IPS DF 4.7 (cell line): ENCODE data around the gene UBQLN3.

Experiments used
- DNase-seq: peaks from one replicate; pipeline ENCODE4 v3.0.0-alpha.2; 2013; ENCODE audit warnings: low spot score; ENCODE audit errors: extremely low read depth

Gene UBQLN3

DNA sequence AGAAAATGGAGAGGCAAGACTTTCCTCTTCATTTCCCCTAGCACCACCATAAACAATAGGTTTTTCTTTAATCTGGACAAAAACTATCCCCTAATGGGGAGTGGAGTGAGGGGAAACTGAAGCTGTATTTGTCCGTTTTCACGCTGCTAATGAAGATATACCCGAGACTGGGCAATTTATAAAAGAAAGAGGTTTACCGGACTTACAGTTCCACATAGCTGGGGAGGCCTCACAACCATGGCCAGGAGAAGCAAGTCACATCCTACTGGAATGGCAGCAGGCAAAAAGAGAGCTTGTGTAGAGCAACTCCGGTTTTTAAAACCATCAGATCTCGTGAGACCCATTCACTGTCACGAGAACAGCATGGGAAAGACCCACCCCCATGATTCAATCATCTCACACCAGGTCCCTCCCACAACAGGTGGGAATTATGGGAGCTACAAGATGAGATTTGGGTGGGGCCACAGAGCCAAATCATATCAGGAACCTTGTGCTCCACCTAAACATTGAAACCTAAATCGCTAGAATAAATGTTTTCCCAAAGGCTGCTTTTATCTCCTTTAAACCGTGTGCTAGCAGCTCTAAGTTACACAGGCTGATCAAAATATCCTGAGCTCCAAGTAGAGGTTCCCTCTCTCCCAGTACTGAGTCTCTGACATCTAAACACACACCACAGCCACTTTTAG is 4.3 kb downstream of the UBQLN3 start:
- no peak for DNase-seq

- no peak for DNase-seq
These were observed 5.3 kb downstream of the UBQLN3 start for GRCh38 chr11:5504403-5504921.

- DNase-seq: no peak
These were observed 9.4 kb downstream of the UBQLN3 start for GRCh38 chr11:5500393-5500801.

DNA sequence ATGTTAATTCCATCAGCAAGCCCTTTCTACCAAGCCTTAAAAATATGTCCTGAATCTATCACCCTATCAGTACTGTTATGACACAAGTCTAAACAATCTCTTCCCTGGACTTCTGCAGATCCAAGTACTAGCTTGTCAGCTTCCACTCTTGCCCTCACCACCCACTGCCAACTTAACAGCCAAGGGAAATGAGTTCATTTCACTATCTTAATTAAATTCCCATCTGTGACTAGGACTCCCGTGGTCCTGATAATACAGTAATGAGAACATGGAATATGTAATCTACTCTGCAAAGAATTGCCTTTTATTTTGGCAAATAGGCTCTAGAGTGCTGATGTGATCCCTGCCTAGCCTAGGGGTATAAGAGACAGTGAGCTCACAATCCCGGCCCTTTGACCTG is 10.1 kb downstream of the UBQLN3 start:
- DNase-seq: no peak

- DNase-seq: no peak
These were observed 20.0 kb downstream of the UBQLN3 start for GRCh38 chr11:5489576-5490357.

DNA sequence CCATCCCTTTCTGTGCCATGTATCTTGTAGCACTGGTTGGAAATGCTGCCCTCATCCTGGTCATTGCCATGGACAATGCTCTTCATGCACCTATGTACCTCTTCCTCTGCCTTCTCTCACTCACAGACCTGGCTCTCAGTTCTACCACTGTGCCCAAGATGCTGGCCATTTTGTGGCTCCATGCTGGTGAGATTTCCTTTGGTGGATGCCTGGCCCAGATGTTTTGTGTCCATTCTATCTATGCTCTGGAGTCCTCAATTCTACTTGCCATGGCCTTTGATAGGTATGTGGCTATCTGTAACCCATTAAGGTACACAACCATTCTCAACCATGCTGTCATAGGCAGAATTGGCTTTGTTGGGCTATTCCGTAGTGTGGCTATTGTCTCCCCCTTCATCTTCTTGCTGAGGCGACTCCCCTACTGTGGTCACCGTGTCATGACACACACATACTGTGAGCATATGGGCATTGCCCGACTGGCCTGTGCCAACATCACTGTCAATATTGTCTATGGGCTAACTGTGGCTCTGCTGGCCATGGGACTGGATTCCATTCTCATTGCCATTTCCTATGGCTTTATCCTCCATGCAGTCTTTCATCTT is 20.9 kb downstream of the UBQLN3 start:
- DNase-seq: no peak

DNA sequence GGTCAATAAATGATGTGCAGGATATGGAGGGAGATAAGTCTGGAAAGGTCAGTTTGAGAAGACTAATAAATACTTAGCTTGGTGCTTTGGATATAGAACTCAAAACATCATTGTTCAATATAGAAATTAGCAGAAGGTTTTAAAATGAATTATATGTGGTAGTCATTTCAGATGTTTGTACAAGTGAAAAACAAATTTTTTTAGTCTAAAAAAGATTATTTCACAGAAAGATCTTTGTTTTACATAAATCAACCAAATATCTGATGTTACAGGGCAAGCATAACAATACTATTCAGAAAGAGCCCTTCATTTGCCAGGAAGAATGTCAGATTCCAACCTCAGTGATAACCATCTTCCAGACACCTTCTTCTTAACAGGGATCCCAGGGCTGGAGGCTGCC is 21.4 kb downstream of the UBQLN3 start, which contains the start of gene OR52D1:
Gene OR52D1 (plus strand): TSS at position 301 of the 400 bp plus-strand sequence. CDS start 22 bp downstream, at position 323.
- DNase-seq: no peak

DNA sequence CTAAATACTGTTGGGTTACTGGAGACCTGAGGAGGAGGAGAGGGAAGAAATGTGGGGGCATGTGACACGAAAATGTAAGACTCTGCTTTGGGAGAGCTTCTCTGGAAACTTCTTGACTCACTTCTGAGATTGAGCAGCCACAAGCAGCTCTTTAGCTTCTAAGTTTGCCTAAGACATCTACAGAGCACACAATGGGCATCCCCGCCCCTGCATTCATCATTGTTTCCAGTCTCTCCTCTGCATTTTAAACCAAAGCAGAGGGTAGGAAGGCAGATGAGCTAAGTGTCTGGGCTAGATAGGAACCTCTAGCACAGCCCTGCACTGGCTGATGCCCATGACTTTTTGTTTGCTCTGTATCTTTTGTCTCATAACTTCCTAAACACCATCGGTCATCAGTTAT is 23.3 kb downstream of the UBQLN3 start:
- no peak for DNase-seq

DNA sequence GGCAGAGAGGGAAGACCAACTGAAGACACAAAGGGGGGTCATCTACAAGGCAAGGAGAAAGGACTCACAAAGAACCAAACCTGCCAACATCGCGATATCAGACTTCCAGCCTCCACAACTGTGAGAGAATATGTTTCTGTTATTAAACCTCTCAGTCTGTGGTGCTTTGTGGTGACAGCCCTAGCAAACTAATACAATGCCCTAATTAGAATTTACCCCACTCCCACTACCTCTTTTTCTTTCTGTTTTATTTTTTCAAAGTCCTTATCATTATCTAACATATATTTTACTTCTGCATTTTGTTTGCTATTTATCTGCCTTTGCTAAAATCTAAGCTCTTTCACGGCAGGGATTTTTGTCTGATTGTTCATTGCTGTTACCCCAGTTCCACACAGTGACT is 23.8 kb downstream of the UBQLN3 start:
- DNase-seq: no peak

DNA sequence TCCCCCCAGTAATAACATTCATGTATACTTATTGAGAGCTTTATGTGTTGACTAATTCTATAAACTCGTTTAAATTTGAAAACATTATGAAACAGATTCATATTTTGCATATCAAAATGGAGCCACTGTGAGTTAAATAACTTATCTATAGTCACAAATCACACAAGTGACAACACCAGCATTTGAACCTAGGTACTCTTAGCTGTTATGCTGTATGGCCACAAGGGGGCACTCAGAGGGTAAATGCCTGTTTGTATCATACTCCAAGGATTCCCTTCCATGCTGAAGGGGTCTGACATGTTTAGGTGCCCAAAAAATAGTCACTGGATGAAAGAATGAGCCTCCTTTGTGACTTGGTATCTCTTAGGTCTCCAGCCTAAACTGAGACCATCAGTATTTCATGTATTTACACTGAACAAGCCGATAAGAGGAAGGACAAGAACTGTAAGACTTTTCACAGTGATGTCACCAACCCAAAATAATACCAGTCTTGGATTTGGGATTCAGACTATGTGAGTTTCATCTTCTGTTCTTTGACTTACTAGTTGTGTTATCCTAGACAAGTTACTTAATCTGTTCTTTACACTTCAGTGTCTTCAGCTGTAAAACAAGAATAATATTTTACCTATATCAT is 33.5 kb downstream of the UBQLN3 start:
- DNase-seq: peak; percentile 25

DNA sequence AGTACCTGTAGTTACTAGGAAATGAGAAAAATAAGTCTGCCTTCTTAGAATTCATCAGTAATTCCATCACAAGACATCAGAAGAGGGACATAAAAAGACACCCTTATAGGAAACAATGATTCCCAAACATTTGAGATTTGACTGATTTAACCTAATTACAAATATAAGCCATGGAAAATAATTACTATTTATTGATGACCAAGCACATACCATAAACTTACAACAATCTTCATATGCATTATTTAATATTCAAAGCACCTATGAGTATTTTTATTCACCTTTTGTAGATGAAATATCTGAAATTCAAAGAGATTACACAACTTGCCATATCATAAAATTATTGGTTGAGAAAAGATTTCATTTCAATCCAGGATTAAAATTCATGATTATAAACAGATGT is 35.8 kb downstream of the UBQLN3 start:
- no peak for DNase-seq

DNA sequence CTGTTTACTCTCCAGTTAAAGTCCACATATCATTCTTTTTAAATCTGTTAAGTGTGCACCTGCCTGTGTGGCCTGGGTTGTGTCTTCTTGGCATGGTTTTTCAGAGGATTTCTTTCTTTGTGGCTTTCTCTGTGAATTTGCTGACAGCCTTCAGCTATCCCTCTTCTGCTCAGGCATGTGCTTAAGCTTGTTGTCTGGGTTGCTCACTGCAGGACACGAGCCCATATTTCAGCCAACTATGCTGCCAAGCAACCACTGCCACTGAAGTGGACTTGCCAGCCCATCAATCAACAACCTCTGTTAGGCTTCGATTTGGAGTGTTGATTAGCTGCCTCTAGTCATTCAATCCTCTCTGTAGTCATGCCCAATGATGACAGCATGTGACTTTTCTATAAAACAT is 42.2 kb downstream of the UBQLN3 start:
- no peak for DNase-seq

GRCh38 chr11:5460983-5461621 is 48.7 kb downstream of the UBQLN3 start:
- DNase-seq: no peak
